ENCODE results near the gene NRXN3.

Gene NRXN3

DNA sequence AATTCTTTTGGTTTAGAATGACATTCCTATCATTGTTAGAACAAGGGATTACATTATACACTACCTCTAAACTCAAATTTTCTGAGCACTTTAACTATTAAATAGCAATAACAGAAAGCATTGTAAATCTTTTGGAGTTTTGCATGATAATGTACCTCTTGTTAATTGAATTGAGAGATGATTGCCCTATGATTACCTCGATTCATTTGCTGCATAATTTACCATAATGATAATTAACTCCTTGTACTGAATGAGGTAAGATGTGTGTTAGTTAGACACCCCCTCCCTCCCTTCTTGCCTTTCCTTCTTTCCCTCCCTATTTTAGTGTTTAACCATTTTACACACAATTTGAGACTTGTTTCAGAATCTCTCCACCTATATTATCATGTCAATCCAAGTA lies 1572.0 kb downstream of the NRXN3 start:
- no peaks in the 10 kb centered on the region for H3K9me3 ChIP-seq (ENCODE audit: severe bottlenecking)
- no peaks in the 10 kb centered on the region for H3K27me3 ChIP-seq (ENCODE audit: insufficient read depth, poor library complexity, severe bottlenecking)
- ATAC-seq (ENCODE audit: low read depth) (no peak), DNase-seq (ENCODE audit: low spot score) (no peak)
- H3K27ac ChIP-seq (ENCODE audit: poor library complexity, severe bottlenecking), result no peak overlapping the region
- H3K4me1 ChIP-seq (ENCODE audit: insufficient read depth, poor library complexity, severe bottlenecking), result no peaks in the 10 kb centered on the region
- no peaks in the 10 kb centered on the region for H3K36me3 ChIP-seq (ENCODE audit: low read depth)
- TF ChIP-seq CTCF (IDR thresholded peaks at IDR 0.05; ENCODE audit: poor library complexity, severe bottlenecking), result no peak
- no peak overlapping the region for H3K4me3 ChIP-seq (ENCODE audit: severe bottlenecking)

- Histone ChIP-seq H3K9me3 (ENCODE audit: severe bottlenecking) (no peaks in the 10 kb centered on the region), H3K27ac (ENCODE audit: poor library complexity, severe bottlenecking) (no peak overlapping the region), H3K4me3 (ENCODE audit: severe bottlenecking) (no peak overlapping the region), H3K27me3 (ENCODE audit: insufficient read depth, poor library complexity, severe bottlenecking) (no peaks in the 10 kb centered on the region), H3K36me3 (ENCODE audit: low read depth) (no peaks in the 10 kb centered on the region), H3K4me1 (ENCODE audit: insufficient read depth, poor library complexity, severe bottlenecking) (no peaks in the 10 kb centered on the region)
- no peak for ATAC-seq (ENCODE audit: low read depth)
- DNase-seq (ENCODE audit: low spot score), result no peak
- no peak for TF ChIP-seq CTCF (IDR thresholded peaks at IDR 0.05; ENCODE audit: poor library complexity, severe bottlenecking)
These were observed 1574.9 kb downstream of the NRXN3 start for GRCh38 chr14:79745046-79745445.

DNA sequence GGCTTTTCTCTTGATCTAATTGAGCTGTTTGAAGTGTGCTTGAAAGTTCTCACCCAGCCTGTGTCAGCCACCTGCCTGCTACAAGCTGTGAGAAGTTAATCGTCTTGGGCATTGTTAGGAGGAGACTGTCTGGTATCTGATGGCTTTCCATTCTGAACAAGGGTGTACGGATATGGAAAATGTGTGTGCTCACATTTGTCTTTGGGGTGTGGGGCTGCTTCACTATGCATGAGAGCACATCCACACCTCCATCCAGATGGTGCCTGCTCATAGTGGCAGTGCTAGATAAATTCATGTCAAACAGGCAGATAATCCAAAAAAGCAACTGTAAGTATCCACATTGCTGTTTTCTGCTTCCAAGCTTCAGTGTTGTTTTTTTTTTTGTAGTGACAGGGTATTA lies 1578.9 kb downstream of the NRXN3 start:
- no peak overlapping the region for H3K4me3 ChIP-seq (ENCODE audit: severe bottlenecking)
- no peak for TF ChIP-seq CTCF (IDR thresholded peaks at IDR 0.05; ENCODE audit: poor library complexity, severe bottlenecking)
- H3K27me3 ChIP-seq (ENCODE audit: insufficient read depth, poor library complexity, severe bottlenecking), result no peaks in the 10 kb centered on the region
- H3K9me3 ChIP-seq (ENCODE audit: severe bottlenecking), result no peaks in the 10 kb centered on the region
- no peak for ATAC-seq (ENCODE audit: low read depth)
- no peak for DNase-seq (ENCODE audit: low spot score)
- no peaks in the 10 kb centered on the region for H3K4me1 ChIP-seq (ENCODE audit: insufficient read depth, poor library complexity, severe bottlenecking)
- no peaks in the 10 kb centered on the region for H3K36me3 ChIP-seq (ENCODE audit: low read depth)
- no peak overlapping the region for H3K27ac ChIP-seq (ENCODE audit: poor library complexity, severe bottlenecking)

DNA sequence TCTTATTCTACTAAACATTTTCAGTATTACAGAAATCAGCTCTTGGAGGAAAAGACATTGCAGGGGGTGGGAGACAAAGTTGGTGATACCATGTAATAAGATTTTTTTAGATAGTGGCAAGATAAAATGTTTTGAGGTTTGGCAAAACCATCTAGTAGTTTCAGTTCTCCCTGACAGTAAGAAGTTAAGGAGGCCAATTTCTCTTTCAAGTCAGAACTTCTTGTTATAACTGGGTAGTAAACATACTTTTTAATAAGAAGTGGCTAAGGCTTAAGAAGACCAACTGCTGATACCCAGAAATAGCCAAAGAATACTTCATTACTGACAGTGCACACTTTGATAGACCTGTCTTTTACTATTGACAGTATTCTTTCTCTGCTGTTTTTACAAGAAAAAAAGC lies 1588.8 kb downstream of the NRXN3 start:
- Histone ChIP-seq H3K4me1 (ENCODE audit: insufficient read depth, poor library complexity, severe bottlenecking) (no peaks in the 10 kb centered on the region), H3K9me3 (ENCODE audit: severe bottlenecking) (no peaks in the 10 kb centered on the region), H3K4me3 (ENCODE audit: severe bottlenecking) (no peak overlapping the region), H3K27me3 (ENCODE audit: insufficient read depth, poor library complexity, severe bottlenecking) (no peaks in the 10 kb centered on the region), H3K36me3 (ENCODE audit: low read depth) (no peaks in the 10 kb centered on the region), H3K27ac (ENCODE audit: poor library complexity, severe bottlenecking) (no peak overlapping the region)
- DNase-seq (ENCODE audit: low spot score), result no peak
- no peak for ATAC-seq (ENCODE audit: low read depth)
- TF ChIP-seq CTCF (IDR thresholded peaks at IDR 0.05; ENCODE audit: poor library complexity, severe bottlenecking), result no peak

GRCh38 chr14:79764323-79764722 lies 1594.2 kb downstream of the NRXN3 start:
- no peak for DNase-seq (ENCODE audit: low spot score)
- no peak overlapping the region for H3K27ac ChIP-seq (ENCODE audit: poor library complexity, severe bottlenecking)
- H3K36me3 ChIP-seq (ENCODE audit: low read depth), result no peaks in the 10 kb centered on the region
- no peaks in the 10 kb centered on the region for H3K27me3 ChIP-seq (ENCODE audit: insufficient read depth, poor library complexity, severe bottlenecking)
- H3K4me3 ChIP-seq (ENCODE audit: severe bottlenecking), result no peak overlapping the region
- H3K9me3 ChIP-seq (ENCODE audit: severe bottlenecking), result no peaks in the 10 kb centered on the region
- H3K4me1 ChIP-seq (ENCODE audit: insufficient read depth, poor library complexity, severe bottlenecking), result no peaks in the 10 kb centered on the region
- no peak for ATAC-seq (ENCODE audit: low read depth)
- no peak for TF ChIP-seq CTCF (IDR thresholded peaks at IDR 0.05; ENCODE audit: poor library complexity, severe bottlenecking)

Data from RWPE2 (cell line).